SU-DHL-6 (cell line): ENCODE results near the gene SERF1B.
"Not testable (repeated sequence)": the region's sequence is repeated elsewhere in the genome, so short reads cannot be mapped to it uniquely, and the experiment has no call there.

Experiments
- H2AFZ ChIP-seq: fragments of 200-600 bp; sonication (generic); 2 replicates; pipeline ENCODE4 v1.6.1; 2014; ENCODE audit warnings: low read depth, mild to moderate bottlenecking, moderate library complexity, mixed read lengths, antibody characterized with exemption, low read length; ENCODE audit not compliant: severe bottlenecking
- H3F3A ChIP-seq: fragments of 200-600 bp; shearing (Covaris generic); 2 replicates; pipeline ENCODE4 v1.6.0; 2016; ENCODE audit warnings: antibody characterized with exemption, mild to moderate bottlenecking; ENCODE audit not compliant: insufficient read depth
- H3K27ac ChIP-seq: fragments of 200-600 bp; sonication (generic); 2 replicates; pipeline ENCODE4 v1.5.1; 2016; ENCODE audit warnings: low read depth, mild to moderate bottlenecking, low read length, moderate library complexity, mixed read lengths
- H3K27me3 ChIP-seq: fragments of 200-600 bp; sonication (generic), shearing (Covaris generic); 2 replicates; pipeline ENCODE4 v1.6.0; 2014; ENCODE audit warnings: mild to moderate bottlenecking, low read length
- H3K36me3 ChIP-seq: fragments of 200-600 bp; sonication (generic); 2 replicates; pipeline ENCODE4 v1.6.1; 2014; ENCODE audit warnings: mild to moderate bottlenecking, low read length, mixed read lengths
- H3K4me2 ChIP-seq: fragments of 300-600, 200-600 bp; shearing (Covaris generic), sonication (generic); 2 replicates; pipeline ENCODE4 v1.6.0; 2014; ENCODE audit warnings: low read length, low read depth, mild to moderate bottlenecking; ENCODE audit not compliant: poor library complexity, severe bottlenecking
- H3K4me3 ChIP-seq: fragments of 200-600 bp; sonication (generic); 2 replicates; pipeline ENCODE4 v1.5.1; 2014; ENCODE audit warnings: antibody characterized with exemption, low read length, mild to moderate bottlenecking, mixed read lengths; ENCODE audit not compliant: insufficient read depth, poor library complexity, severe bottlenecking
- H3K79me2 ChIP-seq: fragments of 200-600 bp; sonication (generic); 2 replicates; pipeline ENCODE4 v1.6.1; 2014; ENCODE audit warnings: mild to moderate bottlenecking, low read length, moderate library complexity; ENCODE audit not compliant: insufficient read depth
- H3K9ac ChIP-seq: fragments of 200-600 bp; sonication (generic); 2 replicates; pipeline ENCODE4 v1.7.0; 2014; ENCODE audit warnings: mild to moderate bottlenecking, low read length
- H3K9me2 ChIP-seq: fragments of 200-600 bp; sonication (generic); replicated peaks from 2 replicates; pipeline ENCODE4 v1.6.1; 2014; ENCODE audit warnings: low read length; ENCODE audit not compliant: insufficient read depth
- H3K9me3 ChIP-seq: fragments of 200-600 bp; sonication (generic); 2 replicates; pipeline ENCODE4 v1.6.1; 2014; ENCODE audit warnings: low read length, mixed read lengths; ENCODE audit not compliant: insufficient read depth
- H4K20me1 ChIP-seq: fragments of 200-600 bp; sonication (generic); 2 replicates; pipeline ENCODE4 v1.6.1; 2014; ENCODE audit warnings: low read depth, mild to moderate bottlenecking, antibody characterized with exemption, low read length, moderate library complexity, mixed read lengths

SERF1B gene

DNA sequence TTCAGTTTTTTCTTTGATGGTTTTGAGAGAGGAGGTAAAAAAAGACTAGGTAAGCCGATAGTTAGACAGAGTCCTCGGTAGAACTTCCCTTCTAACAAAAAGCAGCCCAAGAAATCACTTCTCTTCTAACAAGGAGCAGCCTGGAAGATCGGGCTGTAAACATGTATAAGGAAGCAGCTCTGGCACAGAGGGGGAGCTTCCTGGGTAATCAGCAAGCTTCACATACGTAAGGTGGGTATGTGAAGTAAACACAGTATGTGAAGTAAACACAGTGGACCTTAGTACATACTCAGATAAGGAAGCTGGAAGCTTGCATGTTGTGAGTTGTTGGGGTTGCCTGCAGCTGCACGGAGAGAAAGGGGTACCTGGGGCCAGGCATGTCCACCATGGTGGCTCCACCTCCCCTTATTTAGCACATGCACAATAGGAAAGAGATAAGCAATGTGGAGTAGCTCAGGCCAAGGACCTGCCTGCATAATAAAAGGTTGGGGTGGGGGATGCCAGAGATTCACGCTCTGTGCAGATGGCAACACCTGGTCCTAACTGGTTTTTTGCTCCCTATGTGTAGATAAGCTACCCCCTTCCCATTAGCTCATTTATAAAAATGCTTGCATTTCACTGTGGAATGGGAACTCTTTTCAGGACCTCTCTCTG lies 31.4 kb downstream of the SERF1B start:
- H2AFZ ChIP-seq, H3K27me3 ChIP-seq, H3K9ac ChIP-seq, H3K27ac ChIP-seq, H3F3A ChIP-seq, H3K9me2 ChIP-seq, H3K9me3 ChIP-seq, H3K4me2 ChIP-seq, H3K36me3 ChIP-seq, H3K4me3 ChIP-seq, H3K79me2 ChIP-seq, H4K20me1 ChIP-seq: not testable (repeated sequence)

GRCh38 chr5:70057140-70057539 lies 32.1 kb downstream of the SERF1B start:
- not testable (repeated sequence) for H3K27me3 ChIP-seq, H3K4me3 ChIP-seq, H3K9me2 ChIP-seq, H3F3A ChIP-seq, H4K20me1 ChIP-seq, H2AFZ ChIP-seq, H3K4me2 ChIP-seq, H3K27ac ChIP-seq, H3K9ac ChIP-seq, H3K36me3 ChIP-seq, H3K79me2 ChIP-seq, H3K9me3 ChIP-seq

DNA sequence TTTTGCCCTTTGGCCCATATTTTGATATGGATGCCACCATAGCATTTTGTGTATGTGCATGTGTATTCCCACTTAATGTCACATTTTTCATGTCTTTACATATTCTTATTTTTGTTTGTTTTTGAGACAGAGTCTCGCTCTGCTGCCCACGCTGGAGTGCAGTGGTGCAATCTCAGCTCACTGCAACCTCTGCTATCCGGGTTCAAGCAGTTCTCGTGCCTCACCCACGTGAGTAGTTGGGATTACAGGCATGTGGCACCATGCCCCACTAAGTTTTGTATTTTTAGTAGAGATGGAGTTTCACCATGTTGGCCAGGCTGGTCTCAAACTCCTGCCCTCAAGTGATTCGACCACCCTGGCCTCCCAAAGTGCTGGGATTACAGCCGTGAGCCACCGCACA lies 52.6 kb downstream of the SERF1B start:
- H4K20me1 ChIP-seq, H3K9me3 ChIP-seq, H3K4me3 ChIP-seq, H3K9me2 ChIP-seq, H3K27ac ChIP-seq, H3K36me3 ChIP-seq, H3K4me2 ChIP-seq, H3K9ac ChIP-seq, H3K79me2 ChIP-seq, H2AFZ ChIP-seq, H3K27me3 ChIP-seq, H3F3A ChIP-seq: not testable (repeated sequence)

DNA sequence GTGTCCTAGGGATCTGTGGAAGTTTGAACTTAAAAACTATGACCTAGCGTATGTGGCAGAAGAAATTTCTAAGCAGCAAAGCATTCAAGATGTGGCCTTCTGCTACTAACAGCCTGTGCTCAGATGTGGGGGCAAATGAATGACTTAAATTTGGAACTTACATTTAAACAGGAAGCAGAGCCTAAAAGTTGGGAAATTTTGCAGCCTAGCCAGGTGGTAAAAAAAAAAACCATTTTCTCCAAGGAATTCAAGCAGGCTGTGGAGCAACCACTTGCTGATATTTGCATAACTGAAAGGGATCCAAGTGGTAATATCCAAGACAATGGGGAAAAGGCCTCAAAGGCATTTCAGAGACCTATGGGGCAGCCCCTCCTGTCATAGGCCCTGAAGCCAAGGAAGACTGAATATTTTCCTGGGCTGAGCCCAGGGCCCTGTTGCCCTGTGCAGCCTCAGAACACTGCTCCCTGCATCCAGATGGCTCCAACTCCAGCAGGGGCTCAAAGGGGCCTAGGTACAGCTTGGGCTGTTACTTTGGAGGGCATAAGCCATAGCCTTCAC lies 63.9 kb downstream of the SERF1B start:
- H3K27me3 ChIP-seq, H3K36me3 ChIP-seq, H3F3A ChIP-seq, H3K4me2 ChIP-seq, H2AFZ ChIP-seq, H3K9me2 ChIP-seq, H3K79me2 ChIP-seq, H3K9me3 ChIP-seq, H3K9ac ChIP-seq, H3K4me3 ChIP-seq, H4K20me1 ChIP-seq, H3K27ac ChIP-seq: not testable (repeated sequence)

- H3K36me3 ChIP-seq, H3K9ac ChIP-seq, H4K20me1 ChIP-seq, H3K27ac ChIP-seq, H3K9me2 ChIP-seq, H3F3A ChIP-seq, H3K4me3 ChIP-seq, H3K27me3 ChIP-seq, H2AFZ ChIP-seq, H3K9me3 ChIP-seq, H3K79me2 ChIP-seq, H3K4me2 ChIP-seq: not testable (repeated sequence)
These were observed 66.7 kb downstream of the SERF1B start for GRCh38 chr5:70091776-70092175.
